ENCODE results near the gene ANKS4B. TPM values are rescaled to one million over a fixed set of nuclear protein-coding genes. Genes with fewer than 3 reads are reported as not detected.

The ANKS4B gene
- total RNA-seq, 1 experiment from 2014 or later, result 3.5 TPM

GRCh38 chr16:21228361-21228872, 5.1 kb upstream of the ANKS4B start:
- no peaks in the 10 kb centered on the region for H3K27me3 ChIP-seq (replicated peaks; ENCODE audit: control insufficient read depth, insufficient read depth, low read length)
- H3K4me3 ChIP-seq (ENCODE audit: low read depth, low read length), result no peak overlapping the region
- Mint-ChIP-seq H3K4me1 (ENCODE audit: low read depth, unreplicated experiment) (no peaks in the 10 kb centered on the region), H3K27ac (ENCODE audit: unreplicated experiment) (no peak overlapping the region), H3K27me3 (ENCODE audit: insufficient read depth, unreplicated experiment) (no peaks in the 10 kb centered on the region), H3K36me3 (ENCODE audit: insufficient read depth, unreplicated experiment) (no peaks in the 10 kb centered on the region), H3K4me3 (ENCODE audit: unreplicated experiment) (no peak overlapping the region), H3K9me3 (ENCODE audit: unreplicated experiment) (no peaks in the 10 kb centered on the region)
- ChIA-PET CTCF (interaction anchor here (1.0 kb wide), 1 partner anchor 39 kb away, joined by 4 read pairs; no protein-coding TSS in a partner anchor), POLR2A (no interaction called here)
- TF ChIP-seq CTCF (IDR thresholded peaks at IDR 0.05; ENCODE audit: insufficient read depth in 1 of 2, low read depth in 1 of 2, low read length in 1 of 2, severe bottlenecking in 1 of 2, unreplicated experiment in 1 of 2), result no peak
- no TSS peak for BruUV-seq (replicated peaks)
- H3K9me3 ChIP-seq, result no peaks in the 10 kb centered on the region
- H3K36me3 ChIP-seq (ENCODE audit: control insufficient read depth, insufficient read depth, low read length), result no peaks in the 10 kb centered on the region
- no peak for DNase-seq
- H3K4me1 ChIP-seq, result peaks cover 17% of the 10 kb centered on the region
- intact Hi-C loops (cut with micrococcal nuclease; ENCODE audit: unreplicated experiment), result no loop called here

GRCh38 chr16:21233045-21233520, 416 bp upstream of the ANKS4B start:
- H3K36me3 Mint-ChIP-seq (ENCODE audit: insufficient read depth, unreplicated experiment), result no peaks in the 10 kb centered on the region
- H3K27me3 Mint-ChIP-seq (ENCODE audit: insufficient read depth, unreplicated experiment), result no peaks in the 10 kb centered on the region
- H3K9me3 Mint-ChIP-seq (ENCODE audit: unreplicated experiment), result no peaks in the 10 kb centered on the region
- CTCF ChIA-PET, result interaction anchor here (1.2 kb wide), 2 partner anchors 44 to 68 kb away, joined by 5 to 7 read pairs; no protein-coding TSS in a partner anchor
- DNase-seq, result no peak
- no peak for TF ChIP-seq CTCF (IDR thresholded peaks at IDR 0.05; ENCODE audit: insufficient read depth in 1 of 2, low read depth in 1 of 2, low read length in 1 of 2, severe bottlenecking in 1 of 2, unreplicated experiment in 1 of 2)
- peak overlapping the region; percentile 76 for H3K4me3 Mint-ChIP-seq (ENCODE audit: unreplicated experiment)
- no peaks in the 10 kb centered on the region for H3K9me3 ChIP-seq
- intact Hi-C loops (cut with micrococcal nuclease; ENCODE audit: unreplicated experiment), result loop anchor here (2.0 kb wide), 1 partner anchor 44 kb away; no protein-coding TSS in a partner anchor
- peak overlapping the region; percentile 43; the same call in 1 of the 2 replicates for H3K4me3 ChIP-seq (ENCODE audit: low read depth, low read length)
- peaks cover 2% of the 10 kb centered on the region for H3K36me3 ChIP-seq (ENCODE audit: control insufficient read depth, insufficient read depth, low read length)
- peak overlapping the region; percentile 62 for H3K27ac Mint-ChIP-seq (ENCODE audit: unreplicated experiment)
- BruUV-seq (replicated peaks), result TSS peak; percentile 74
- H3K4me1 Mint-ChIP-seq (ENCODE audit: low read depth, unreplicated experiment), result peaks cover 20% of the 10 kb centered on the region
- peaks cover 22% of the 10 kb centered on the region for H3K4me1 ChIP-seq
- POLR2A ChIA-PET, result no interaction called here
- H3K27me3 ChIP-seq (replicated peaks; ENCODE audit: control insufficient read depth, insufficient read depth, low read length), result no peaks in the 10 kb centered on the region

- no TSS peak for BruUV-seq (replicated peaks)
Measured at GRCh38 chr16:21235199-21235585, 1.7 kb downstream of the ANKS4B start.

More at GRCh38 chr16:21235199-21235585, 1.7 kb downstream of the ANKS4B start:
- H3K4me3 ChIP-seq (ENCODE audit: low read depth, low read length), result peak overlapping the region; percentile 43
- H3K4me1 Mint-ChIP-seq (ENCODE audit: low read depth, unreplicated experiment), result peaks cover 20% of the 10 kb centered on the region
- H3K36me3 ChIP-seq (ENCODE audit: control insufficient read depth, insufficient read depth, low read length), result peaks cover 2% of the 10 kb centered on the region
- no peaks in the 10 kb centered on the region for H3K27me3 Mint-ChIP-seq (ENCODE audit: insufficient read depth, unreplicated experiment)
- no peaks in the 10 kb centered on the region for H3K9me3 ChIP-seq
- DNase-seq, result no peak
- intact Hi-C loops (cut with micrococcal nuclease; ENCODE audit: unreplicated experiment), result no loop called here
- no peak overlapping the region for H3K4me3 Mint-ChIP-seq (ENCODE audit: unreplicated experiment)
- ChIA-PET CTCF (no interaction called here), POLR2A (no interaction called here)
- H3K27me3 ChIP-seq (replicated peaks; ENCODE audit: control insufficient read depth, insufficient read depth, low read length), result no peaks in the 10 kb centered on the region
- peaks cover 22% of the 10 kb centered on the region for H3K4me1 ChIP-seq
- no peaks in the 10 kb centered on the region for H3K36me3 Mint-ChIP-seq (ENCODE audit: insufficient read depth, unreplicated experiment)
- no peak overlapping the region for H3K27ac Mint-ChIP-seq (ENCODE audit: unreplicated experiment)
- no peaks in the 10 kb centered on the region for H3K9me3 Mint-ChIP-seq (ENCODE audit: unreplicated experiment)
- no peak for TF ChIP-seq CTCF (IDR thresholded peaks at IDR 0.05; ENCODE audit: insufficient read depth in 1 of 2, low read depth in 1 of 2, low read length in 1 of 2, severe bottlenecking in 1 of 2, unreplicated experiment in 1 of 2)

Data from Caco-2 (cell line).